IMR-90 (cell line): Measurements from ENCODE around the gene ITPKB. TPM values are rescaled to one million over a fixed set of nuclear protein-coding genes. Genes with fewer than 3 reads are reported as not detected.
A peak's percentile ranks its signal among the peaks of the same experiment; 100 is the strongest.

Source experiments
- ATAC-seq: fragments of 200-7000 bp; cut with Tn5 transposase; 2 replicates; pipeline ENCODE4 v1.9.1; 2020; ENCODE audit warnings: low read depth, mild to moderate bottlenecking, moderate library complexity
- BruUV-seq: library from RNA; stranded (reverse); fragments of 400-500 nt; replicated peaks from 2 replicates; lab custom pipeline; 2021; lab: Mats Ljungman, UMichigan
- CTCF ChIA-PET: fragments of 300-600 bp; formaldehyde crosslinking; extraction: SDS; loops from one replicate; lab custom pipeline; 2021; ENCODE audit warnings: antibody characterized with exemption; lab: Yijun Ruan, JAX
- POLR2A ChIA-PET: fragments of 300-600 bp; sonication (Branson Sonifier 250); formaldehyde crosslinking; loops from one replicate; lab custom pipeline; 2022; ENCODE audit warnings: antibody characterized with exemption; ENCODE audit not compliant: unreplicated experiment; lab: Charles Lee
- DNase-seq: peaks from one replicate; pipeline ENCODE4 v3.0.0; 2013
- H2AFZ ChIP-seq: replicated peaks from 2 replicates; pipeline ENCODE3; 2013; ENCODE audit warnings: low read length, mild to moderate bottlenecking; ENCODE audit not compliant: poor library complexity
- H2AK5ac ChIP-seq: 2 replicates; pipeline ENCODE4 v1.6.1; 2013; ENCODE audit warnings: low read depth, low read length, inconsistent platforms
- H2AK9ac ChIP-seq: replicated peaks from 2 replicates; pipeline ENCODE3; 2013; ENCODE audit warnings: mild to moderate bottlenecking, low read depth, low read length, moderate library complexity; ENCODE audit not compliant: poor library complexity
- H2BK120ac ChIP-seq: 2 replicates; pipeline ENCODE4 v1.6.1; 2013; ENCODE audit warnings: low read depth, low read length, inconsistent platforms
- H2BK15ac ChIP-seq: 3 replicates; pipeline ENCODE4 v1.6.1; 2013; ENCODE audit warnings: low read depth, low read length, inconsistent platforms
- H2BK20ac ChIP-seq: 2 replicates; pipeline ENCODE4 v1.6.1; 2013; ENCODE audit warnings: low read depth, mild to moderate bottlenecking, inconsistent platforms, low read length, moderate library complexity
- H2BK5ac ChIP-seq: 2 replicates; pipeline ENCODE4 v1.6.1; 2013; ENCODE audit warnings: mild to moderate bottlenecking, low read depth, low read length, inconsistent platforms; ENCODE audit not compliant: poor library complexity, severe bottlenecking
- H3K14ac ChIP-seq: replicated peaks from 2 replicates; pipeline ENCODE4 v1.6.1; 2013; ENCODE audit warnings: low read depth, low read length, inconsistent platforms
- H3K18ac ChIP-seq: 2 replicates; pipeline ENCODE4 v1.6.1; 2013; ENCODE audit warnings: low read depth, low read length, control low read depth
- H3K23ac ChIP-seq: 2 replicates; pipeline ENCODE4 v1.6.1; 2013; ENCODE audit warnings: low read depth, low read length, inconsistent platforms
- H3K27ac ChIP-seq: 2 replicates; pipeline ENCODE4 v1.5.1; 2013; ENCODE audit warnings: mild to moderate bottlenecking, control low read depth, low read length; ENCODE audit not compliant: insufficient read depth
- H3K27me3 ChIP-seq: 2 replicates; pipeline ENCODE4 v1.6.1; 2013; ENCODE audit warnings: low read length; ENCODE audit not compliant: control insufficient read depth, insufficient read depth
- H3K36me3 ChIP-seq: 2 replicates; pipeline ENCODE4 v1.6.1; 2013; ENCODE audit warnings: low read length, mixed read lengths; ENCODE audit not compliant: control insufficient read depth, insufficient read depth
- H3K4ac ChIP-seq: 2 replicates; pipeline ENCODE4 v1.6.1; 2013; ENCODE audit warnings: low read depth, low read length, inconsistent platforms
- H3K4me1 ChIP-seq: 2 replicates; pipeline ENCODE4 v1.6.1; 2013; ENCODE audit warnings: low read length, mixed read lengths; ENCODE audit not compliant: control insufficient read depth, insufficient read depth
- H3K4me2 ChIP-seq: 2 replicates; pipeline ENCODE4 v1.6.1; 2013; ENCODE audit warnings: low read depth, mild to moderate bottlenecking, control low read depth, low read length, moderate library complexity
- H3K4me3 ChIP-seq: 2 replicates; pipeline ENCODE4 v1.5.1; 2013; ENCODE audit warnings: low read depth, mild to moderate bottlenecking, control low read depth, low read length, moderate library complexity; ENCODE audit not compliant: insufficient read depth
- H3K56ac ChIP-seq: 2 replicates; pipeline ENCODE4 v1.6.1; 2013; ENCODE audit warnings: low read length, inconsistent platforms; ENCODE audit not compliant: insufficient read depth; ENCODE audit errors: extremely low read depth
- H3K79me1 ChIP-seq, 2 experiments: 2 replicates each; pipeline ENCODE4 v1.6.1; 2013; ENCODE audit warnings: low read length in 2 of 2, inconsistent platforms in 1 of 2, low read depth in 1 of 2
- H3K9ac ChIP-seq: 2 replicates; pipeline ENCODE4 v1.6.1; 2013; ENCODE audit warnings: low read depth, low read length, control low read depth
- H3K9me1 ChIP-seq: 2 replicates; pipeline ENCODE4 v1.6.1; 2013; ENCODE audit warnings: low read length, inconsistent platforms; ENCODE audit not compliant: insufficient read depth
- H3K9me3 ChIP-seq: 2 replicates; pipeline ENCODE4 v1.6.1; 2013; ENCODE audit warnings: low read length; ENCODE audit not compliant: control insufficient read depth, insufficient read depth
- H4K20me1 ChIP-seq: 2 replicates; pipeline ENCODE4 v1.6.1; 2013; ENCODE audit warnings: low read length, inconsistent platforms; ENCODE audit not compliant: insufficient read depth
- H4K5ac ChIP-seq: 2 replicates; pipeline ENCODE4 v1.6.1; 2013; ENCODE audit warnings: mild to moderate bottlenecking, low read depth, low read length, control low read depth
- H4K8ac ChIP-seq, 2 experiments: 2 replicates each; pipeline ENCODE4 v1.6.1; 2013; ENCODE audit warnings: low read depth in 2 of 2, low read length in 2 of 2, control low read depth in 1 of 2, inconsistent platforms in 1 of 2
- H4K91ac ChIP-seq: 2 replicates; pipeline ENCODE4 v1.6.1; 2013; ENCODE audit warnings: low read depth, low read length, inconsistent platforms; ENCODE audit not compliant: insufficient read depth
- CEBPB ChIP-seq: IDR thresholded peaks from 2 replicates; pipeline ENCODE4 v1.6.1; 2012; ENCODE audit warnings: low read depth, low read length, improper control_type of control experiment
- NFE2L2 ChIP-seq: fragments of 150-350 bp; IDR thresholded peaks from 2 replicates; pipeline ENCODE4 v1.6.1; 2016; ENCODE audit warnings: low read depth, mild to moderate bottlenecking, low read length
- POLR2A ChIP-seq: IDR thresholded peaks from 2 replicates; pipeline ENCODE4 v1.6.1; 2012; ENCODE audit warnings: mild to moderate bottlenecking, low read depth, low read length
- WGBS, 2 experiments: methylation state at CpG; one replicate each; pipeline versions ENCODE4 v1.1.5 to v1.1.7; 2013; ENCODE audit warnings: missing lambda C conversion rate in 2 of 2; ENCODE audit not compliant: insufficient read length in 1 of 2; ENCODE audit errors: extremely low coverage in 2 of 2; 5-methylcytosine and 5-hydroxymethylcytosine counted together
- dilution Hi-C: fragments of 300-500 bp; cut with HindIII; formaldehyde crosslinking; loops from one replicate; pipeline ENCODE4 v1.14.3; 2018; ENCODE audit warnings: low sequenced_read_pairs; ENCODE audit not compliant: unreplicated experiment
- in situ Hi-C: fragments of 300-500 bp; cut with MboI; formaldehyde crosslinking; loops from 3 replicates; pipeline ENCODE4 v1.14.3; 2019; ENCODE audit warnings: low sequenced_read_pairs, inconsistent platforms, mixed read lengths
- intact Hi-C: fragments of 100-400 bp; cut with micrococcal nuclease; formaldehyde crosslinking; loops from 2 replicates; pipeline ENCODE4 v1.10.0; 2022
- polyA plus RNA-seq, 3 experiments: library from polyadenylated mRNA; depleted of rRNA; stranded (reverse); fragments of >200 nt; gene quantifications; 2 replicates each; pipeline ENCODE4 v1.2.3, GENCODE V29; 2012; ENCODE audit warnings: low replicate concordance in 1 of 3
- total RNA-seq: library from RNA; depleted of rRNA; stranded (reverse); fragments of >200 nt; gene quantifications from 2 replicates; pipeline ENCODE4 v1.2.3, GENCODE V29; 2012
- TF ChIP-seq, protein P1 (sequence below): conservative IDR thresholded peaks from 2 replicates; pipeline ENCODE4 v1.5.1; 2012; ENCODE audit warnings: mild to moderate bottlenecking, low read depth, low read length, improper control_type of control experiment

Gene ITPKB
- total and polyA plus RNA-seq, 2 of the 4 experiments (the other 2 are of a cell fraction) = 0.72 to 1.4 TPM

DNA sequence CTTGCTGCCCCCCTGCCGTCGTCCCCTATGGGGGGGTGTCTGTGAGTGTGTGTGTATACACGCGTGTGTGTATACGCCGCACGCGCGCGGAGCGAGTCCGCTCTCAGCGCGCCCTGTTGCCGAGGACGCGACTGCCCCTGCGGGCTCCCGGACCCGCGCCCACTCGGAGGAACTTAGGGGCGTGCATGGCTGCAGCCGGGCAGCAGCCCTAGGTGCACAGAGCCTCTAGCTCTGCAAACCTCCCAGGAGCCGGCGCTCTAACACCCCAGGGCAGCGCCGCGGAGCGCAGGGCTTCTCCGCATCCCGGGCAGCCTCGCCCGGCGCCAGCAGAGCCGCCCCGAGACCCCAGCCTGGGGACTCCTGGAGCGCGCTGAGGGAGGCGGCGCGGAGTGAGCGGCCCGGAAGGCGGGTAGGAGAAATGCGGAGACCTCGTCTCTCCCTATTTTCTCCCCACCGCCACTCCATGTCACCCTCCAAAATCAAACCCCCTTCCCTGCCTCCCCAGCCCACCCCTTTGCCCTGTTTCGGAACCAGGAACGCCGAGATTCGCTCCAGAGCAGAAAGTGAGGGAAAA, 574 bp downstream of the ITPKB start:
- Histone ChIP-seq H3K9me3 (no peaks in the 10 kb centered on the region), H2AK9ac (peak overlapping the region; percentile 58), H3K36me3 (peaks cover 9% of the 10 kb centered on the region; the same call in 1 of the 2 replicates), H3K18ac (peak overlapping the region; percentile 77), H3K9ac (peak overlapping the region; percentile 89), H3K27me3 (peaks cover 2% of the 10 kb centered on the region; the same call in 1 of the 2 replicates), H3K27ac (peak overlapping the region; percentile 81), H3K4me1 (peaks cover 2% of the 10 kb centered on the region; the same call in 1 of the 2 replicates), H2BK15ac (peak overlapping the region; percentile 58; the same call in 1 of the 3 replicates), H2BK5ac (no peak overlapping the region), H4K20me1 (no peaks in the 10 kb centered on the region; the same call in 1 of the 2 replicates), H2AFZ (peak overlapping the region; percentile 94), H3K14ac (peak overlapping the region; percentile 86), H2BK20ac (no peak overlapping the region; the same call in 1 of the 2 replicates), H3K79me1 (no peaks in the 10 kb centered on the region; a peak in 1 of 4 replicates), H2AK5ac (no peak overlapping the region), H3K4me2 (peak overlapping the region; percentile 95), H3K9me1 (no peaks in the 10 kb centered on the region), H3K23ac (peak overlapping the region; percentile 83), H3K56ac (peak overlapping the region; percentile 61), H4K91ac (peak overlapping the region; percentile 71), H3K4me3 (peak overlapping the region; percentile 70), H3K4ac (peak overlapping the region; percentile 49), H4K8ac (peak overlapping the region; percentile 64 to 65; a peak in 3 of 4 replicates), H2BK120ac (peak overlapping the region; percentile 56), H4K5ac (peak overlapping the region; percentile 73)
- ATAC-seq (peak; percentile 63), DNase-seq (peak; percentile 30)
- in situ Hi-C loops = loop anchor here (10.0 kb wide), 1 partner anchor 104 kb away; no protein-coding TSS in a partner anchor
- TF ChIP-seq POLR2A (peak; percentile 37; the same call in 1 of the 2 replicates), NFE2L2 (no peak), CEBPB (no peak)
- TF ChIP-seq, protein P1, sequence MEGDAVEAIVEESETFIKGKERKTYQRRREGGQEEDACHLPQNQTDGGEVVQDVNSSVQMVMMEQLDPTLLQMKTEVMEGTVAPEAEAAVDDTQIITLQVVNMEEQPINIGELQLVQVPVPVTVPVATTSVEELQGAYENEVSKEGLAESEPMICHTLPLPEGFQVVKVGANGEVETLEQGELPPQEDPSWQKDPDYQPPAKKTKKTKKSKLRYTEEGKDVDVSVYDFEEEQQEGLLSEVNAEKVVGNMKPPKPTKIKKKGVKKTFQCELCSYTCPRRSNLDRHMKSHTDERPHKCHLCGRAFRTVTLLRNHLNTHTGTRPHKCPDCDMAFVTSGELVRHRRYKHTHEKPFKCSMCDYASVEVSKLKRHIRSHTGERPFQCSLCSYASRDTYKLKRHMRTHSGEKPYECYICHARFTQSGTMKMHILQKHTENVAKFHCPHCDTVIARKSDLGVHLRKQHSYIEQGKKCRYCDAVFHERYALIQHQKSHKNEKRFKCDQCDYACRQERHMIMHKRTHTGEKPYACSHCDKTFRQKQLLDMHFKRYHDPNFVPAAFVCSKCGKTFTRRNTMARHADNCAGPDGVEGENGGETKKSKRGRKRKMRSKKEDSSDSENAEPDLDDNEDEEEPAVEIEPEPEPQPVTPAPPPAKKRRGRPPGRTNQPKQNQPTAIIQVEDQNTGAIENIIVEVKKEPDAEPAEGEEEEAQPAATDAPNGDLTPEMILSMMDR = peak; percentile 8; the same call in 1 of the 2 replicates
- 0% methylated on average over 17 of the region's 52 CpGs; no CpG with 5 or more reads in 1 of the 2 experiments for WGBS, 2 experiments
- CTCF ChIA-PET = interaction anchor here (0.5 to 1.1 kb wide), 2 partner anchors 112 to 701 kb away, joined by 3 read pairs; no protein-coding TSS in a partner anchor
- no TSS peak for BruUV-seq
- dilution Hi-C loops = no loop called here
- POLR2A ChIA-PET = no interaction called here
- intact Hi-C loops = loop anchor here (2.0 to 5.0 kb wide), 4 partner anchors 36 to 104 kb away; no protein-coding TSS in a partner anchor
